Progenitor cell of endocrine pancreas (in vitro differentiated cells): ENCODE results near the gene SLC25A51. TPM values are rescaled to one million over a fixed set of nuclear protein-coding genes. Genes with fewer than 3 reads are reported as not detected.
"Not testable (repeated sequence)": the region's sequence is repeated elsewhere in the genome, so short reads cannot be mapped to it uniquely, and the experiment has no call there.

Experiments
- DNase-seq: peaks from one replicate; pipeline ENCODE4 v3.0.0; 2021; ENCODE audit warnings: low spot score; ENCODE audit not compliant: unreplicated experiment
- H3K27ac Mint-ChIP-seq: 2 replicates; pipeline ENCODE4 v1.8.0; 2021; ENCODE audit warnings: mild to moderate bottlenecking, moderate library complexity, mixed read lengths
- H3K27me3 Mint-ChIP-seq: 2 replicates; pipeline ENCODE4 v1.8.0; 2021; ENCODE audit warnings: mixed read lengths
- H3K36me3 Mint-ChIP-seq: 2 replicates; pipeline ENCODE4 v1.8.0; 2022; ENCODE audit warnings: mixed read lengths; ENCODE audit not compliant: insufficient read depth
- H3K4me1 Mint-ChIP-seq: 2 replicates; pipeline ENCODE4 v1.8.0; 2021; ENCODE audit warnings: low read depth, mixed read lengths
- H3K4me3 Mint-ChIP-seq: 2 replicates; pipeline ENCODE4 v1.8.0; 2021; ENCODE audit warnings: low read depth, mild to moderate bottlenecking, moderate library complexity, mixed read lengths
- H3K9me3 Mint-ChIP-seq: 2 replicates; pipeline ENCODE4 v1.8.0; 2021; ENCODE audit warnings: low read depth, mixed read lengths
- CTCF ChIP-seq: fragments of 200-600 bp; sonication (generic); IDR thresholded peaks from one replicate; pipeline ENCODE4 v1.5.0; 2021; ENCODE audit warnings: antibody characterized with exemption, mild to moderate bottlenecking; ENCODE audit not compliant: unreplicated experiment
- total RNA-seq: library from RNA; stranded (reverse); gene quantifications from 2 replicates; pipeline ENCODE4 v1.2.1, GENCODE V29; 2021

The SLC25A51 gene
- total RNA-seq, 1 donor from 2014 or later: 32.5 TPM

DNA sequence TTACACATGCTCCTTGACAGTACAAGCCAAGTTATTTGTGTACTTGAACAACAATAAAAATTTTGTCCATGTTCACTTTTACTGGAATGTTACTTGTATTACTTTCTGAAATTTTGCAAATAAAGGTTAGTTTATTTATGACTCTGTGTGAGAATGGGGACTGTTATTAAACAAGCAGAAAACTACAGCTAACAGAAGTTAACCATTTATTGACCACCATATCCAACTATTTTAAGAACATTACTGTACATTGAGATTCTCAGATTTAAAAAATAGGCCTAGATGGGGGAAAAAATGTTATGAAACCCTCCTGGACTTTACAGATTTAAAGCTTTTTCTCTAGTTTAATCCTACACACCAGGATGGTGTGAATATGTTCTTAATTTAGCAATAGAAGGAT is 1.8 kb downstream of the SLC25A51 start:
- H3K36me3 Mint-ChIP-seq: peaks cover 6% of the 10 kb centered on the region
- H3K9me3 Mint-ChIP-seq: no peaks in the 10 kb centered on the region
- TF ChIP-seq CTCF: no peak
- peak overlapping the region; percentile 16 for H3K4me3 Mint-ChIP-seq
- H3K27ac Mint-ChIP-seq: no peak overlapping the region
- no peak for DNase-seq
- peaks cover 16% of the 10 kb centered on the region for H3K4me1 Mint-ChIP-seq
- H3K27me3 Mint-ChIP-seq: no peaks in the 10 kb centered on the region

- Mint-ChIP-seq H3K27me3 (no peaks in the 10 kb centered on the region), H3K36me3 (peaks cover 17% of the 10 kb centered on the region), H3K27ac (no peak overlapping the region), H3K4me1 (peaks cover 8% of the 10 kb centered on the region), H3K4me3 (no peak overlapping the region), H3K9me3 (no peaks in the 10 kb centered on the region)
- no peak for TF ChIP-seq CTCF
- DNase-seq: no peak
Observed at GRCh38 chr9:37899041-37899440, 4.9 kb downstream of the SLC25A51 start.

GRCh38 chr9:37897665-37898064 is 6.3 kb downstream of the SLC25A51 start:
- H3K27me3 Mint-ChIP-seq: no peaks in the 10 kb centered on the region
- peaks cover 22% of the 10 kb centered on the region for H3K36me3 Mint-ChIP-seq
- peaks cover 4% of the 10 kb centered on the region for H3K4me1 Mint-ChIP-seq
- H3K4me3 Mint-ChIP-seq: no peak overlapping the region
- no peak for TF ChIP-seq CTCF
- no peaks in the 10 kb centered on the region for H3K9me3 Mint-ChIP-seq
- H3K27ac Mint-ChIP-seq: no peak overlapping the region
- no peak for DNase-seq

- H3K9me3 Mint-ChIP-seq: peaks cover 3% of the 10 kb centered on the region
- no peak for DNase-seq
- no peak overlapping the region for H3K4me3 Mint-ChIP-seq
- TF ChIP-seq CTCF: no peak
- H3K27me3 Mint-ChIP-seq: no peaks in the 10 kb centered on the region
- H3K4me1 Mint-ChIP-seq: no peaks in the 10 kb centered on the region
- peaks cover 40% of the 10 kb centered on the region for H3K36me3 Mint-ChIP-seq
- H3K27ac Mint-ChIP-seq: no peak overlapping the region
Observed at GRCh38 chr9:37892063-37892462, 11.9 kb downstream of the SLC25A51 start.

- DNase-seq, H3K4me1 Mint-ChIP-seq, H3K9me3 Mint-ChIP-seq, H3K27me3 Mint-ChIP-seq, H3K27ac Mint-ChIP-seq, H3K4me3 Mint-ChIP-seq: not testable (repeated sequence)
- H3K36me3 Mint-ChIP-seq: peaks cover 40% of the 10 kb centered on the region
Observed at GRCh38 chr9:37891042-37891441, 12.9 kb downstream of the SLC25A51 start.

GRCh38 chr9:37889536-37889935 is 14.4 kb downstream of the SLC25A51 start:
- Mint-ChIP-seq H3K27me3 (no peaks in the 10 kb centered on the region), H3K36me3 (peaks cover 37% of the 10 kb centered on the region), H3K27ac (no peak overlapping the region), H3K4me3 (no peak overlapping the region), H3K9me3 (peaks cover 3% of the 10 kb centered on the region), H3K4me1 (no peaks in the 10 kb centered on the region)
- DNase-seq: no peak
- TF ChIP-seq CTCF: no peak

GRCh38 chr9:37887977-37888583 is 15.8 kb downstream of the SLC25A51 start:
- not testable (repeated sequence) for H3K27ac Mint-ChIP-seq, DNase-seq, H3K9me3 Mint-ChIP-seq, H3K27me3 Mint-ChIP-seq, H3K4me3 Mint-ChIP-seq, H3K4me1 Mint-ChIP-seq
- peaks cover 33% of the 10 kb centered on the region for H3K36me3 Mint-ChIP-seq
